Thyroid gland (tissue), 4 donors: ENCODE measurements around the gene DOC2A.
A peak's percentile ranks its signal among the peaks of the same experiment; 100 is the strongest.

ENCODE experiments used
- POLR2A ChIP-seq, 2 donors: fragments of 450-650 bp; IDR thresholded peaks; one replicate each; pipeline ENCODE4 v1.6.1; 2017; ENCODE audit warnings: antibody characterized with exemption in 2 of 2, mild to moderate bottlenecking in 2 of 2, moderate library complexity in 1 of 2
- TF ChIP-seq, protein P1 (sequence below), 6 experiments: fragments of 200-600 bp in 3 of 6; fragments of 450-650 bp in 3 of 6; sonication (generic) in 3 of 6; IDR thresholded peaks; one replicate each; pipeline ENCODE4 v1.5.1; 2016 to 2019; ENCODE audit warnings: antibody characterized with exemption in 6 of 6, mild to moderate bottlenecking in 2 of 6, inconsistent platforms in 1 of 6, moderate library complexity in 1 of 6

DNA sequence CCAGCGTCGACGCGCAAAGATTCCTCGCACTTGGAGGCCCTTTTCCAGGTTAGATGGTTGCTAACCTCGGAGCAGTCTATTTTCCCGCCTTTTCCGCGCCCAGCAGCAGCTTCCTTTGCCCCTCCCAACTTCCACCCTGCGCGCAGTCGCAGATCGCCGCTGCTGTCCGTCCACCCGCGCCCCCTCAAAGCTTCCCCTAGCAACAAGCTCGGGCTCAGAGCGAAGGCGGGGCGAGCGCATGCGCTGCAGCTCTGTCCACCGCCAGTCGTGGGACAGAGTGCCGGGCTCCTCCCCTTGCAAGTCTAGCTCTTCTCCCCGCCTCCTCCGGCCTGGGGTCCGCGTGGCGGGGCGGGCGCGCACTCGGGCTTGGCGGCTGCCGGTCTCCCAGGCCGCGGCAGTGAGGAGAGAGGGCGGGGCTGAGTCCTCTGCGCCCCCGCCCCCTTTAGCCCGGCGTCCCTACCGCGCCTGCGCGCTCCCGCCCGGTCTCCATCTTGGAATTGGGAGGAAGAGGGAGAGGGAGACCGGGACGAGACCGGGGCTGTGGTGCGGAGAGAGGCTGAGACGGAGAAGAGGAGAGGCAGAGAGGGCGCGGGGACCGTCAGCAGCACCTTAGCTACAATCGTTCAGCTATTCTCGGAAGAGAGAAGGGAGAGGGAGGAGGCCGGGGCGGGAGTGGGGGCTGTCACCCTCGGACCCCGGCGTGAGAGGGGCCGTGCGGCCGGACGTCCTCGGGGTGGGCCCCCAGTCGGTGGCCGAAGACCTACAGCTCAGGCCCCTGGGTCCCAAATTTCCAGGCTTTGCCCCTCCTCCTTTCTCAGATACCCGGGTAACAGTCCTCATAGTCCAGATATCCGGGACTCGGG is 37.2 kb downstream of the DOC2A start, which contains the start of gene TAOK2:
- TF ChIP-seq, protein P1, sequence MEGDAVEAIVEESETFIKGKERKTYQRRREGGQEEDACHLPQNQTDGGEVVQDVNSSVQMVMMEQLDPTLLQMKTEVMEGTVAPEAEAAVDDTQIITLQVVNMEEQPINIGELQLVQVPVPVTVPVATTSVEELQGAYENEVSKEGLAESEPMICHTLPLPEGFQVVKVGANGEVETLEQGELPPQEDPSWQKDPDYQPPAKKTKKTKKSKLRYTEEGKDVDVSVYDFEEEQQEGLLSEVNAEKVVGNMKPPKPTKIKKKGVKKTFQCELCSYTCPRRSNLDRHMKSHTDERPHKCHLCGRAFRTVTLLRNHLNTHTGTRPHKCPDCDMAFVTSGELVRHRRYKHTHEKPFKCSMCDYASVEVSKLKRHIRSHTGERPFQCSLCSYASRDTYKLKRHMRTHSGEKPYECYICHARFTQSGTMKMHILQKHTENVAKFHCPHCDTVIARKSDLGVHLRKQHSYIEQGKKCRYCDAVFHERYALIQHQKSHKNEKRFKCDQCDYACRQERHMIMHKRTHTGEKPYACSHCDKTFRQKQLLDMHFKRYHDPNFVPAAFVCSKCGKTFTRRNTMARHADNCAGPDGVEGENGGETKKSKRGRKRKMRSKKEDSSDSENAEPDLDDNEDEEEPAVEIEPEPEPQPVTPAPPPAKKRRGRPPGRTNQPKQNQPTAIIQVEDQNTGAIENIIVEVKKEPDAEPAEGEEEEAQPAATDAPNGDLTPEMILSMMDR (IDR thresholded peaks at IDR 0.05), result no peak
- peak in 1 of 2 donors; percentile 87 for TF ChIP-seq POLR2A (IDR thresholded peaks at IDR 0.05)
